Nephron (organoid): ENCODE data around the gene GMDS.

ENCODE experiments used
- H3K27ac Mint-ChIP-seq, 3 experiments: 2 replicates each; pipeline ENCODE4 v1.8.0; 2020; ENCODE audit warnings: mixed read lengths in 3 of 3, mild to moderate bottlenecking in 2 of 3, moderate library complexity in 1 of 3
- H3K27me3 Mint-ChIP-seq: 2 replicates; pipeline ENCODE4 v1.8.0; 2021; ENCODE audit warnings: low read depth, mild to moderate bottlenecking, moderate library complexity, mixed read lengths
- H3K36me3 Mint-ChIP-seq: 2 replicates; pipeline ENCODE4 v1.8.0; 2020; ENCODE audit warnings: low read depth, mixed read lengths
- H3K4me1 Mint-ChIP-seq: 2 replicates; pipeline ENCODE4 v1.8.0; 2020; ENCODE audit warnings: mixed read lengths
- H3K4me3 Mint-ChIP-seq, 3 experiments: 2 replicates each; pipeline ENCODE4 v1.8.0; 2020; ENCODE audit warnings: mild to moderate bottlenecking in 3 of 3, mixed read lengths in 3 of 3, moderate library complexity in 2 of 3
- H3K9me3 Mint-ChIP-seq: 2 replicates; pipeline ENCODE4 v1.8.0; 2020; ENCODE audit warnings: mixed read lengths
- CTCF ChIP-seq, 3 experiments: fragments of 200-600 bp; sonication (generic); IDR thresholded peaks; one replicate each; pipeline ENCODE4 v1.5.0; 2021; ENCODE audit warnings: antibody characterized with exemption in 3 of 3; ENCODE audit not compliant: unreplicated experiment in 3 of 3

GMDS gene

GRCh38 chr6:2008383-2008976, 236.9 kb downstream of the GMDS start:
- Mint-ChIP-seq H3K27ac (no peak overlapping the region), H3K9me3 (peaks cover 25% of the 10 kb centered on the region), H3K36me3 (peaks cover 15% of the 10 kb centered on the region), H3K4me3 (no peak overlapping the region), H3K27me3 (no peaks in the 10 kb centered on the region), H3K4me1 (peaks cover 4% of the 10 kb centered on the region)
- TF ChIP-seq CTCF (IDR thresholded peaks at IDR 0.05; ENCODE audit: unreplicated experiment in 3 of 3), result no peak

GRCh38 chr6:2007165-2007564, 238.2 kb downstream of the GMDS start:
- H3K27me3 Mint-ChIP-seq, result no peaks in the 10 kb centered on the region
- H3K4me1 Mint-ChIP-seq, result peaks cover 6% of the 10 kb centered on the region
- H3K27ac Mint-ChIP-seq, result no peak overlapping the region
- no peak overlapping the region for H3K4me3 Mint-ChIP-seq
- H3K36me3 Mint-ChIP-seq, result peaks cover 9% of the 10 kb centered on the region
- H3K9me3 Mint-ChIP-seq, result peaks cover 17% of the 10 kb centered on the region
- no peak for TF ChIP-seq CTCF (IDR thresholded peaks at IDR 0.05; ENCODE audit: unreplicated experiment in 3 of 3)

GRCh38 chr6:2004888-2005287, 240.5 kb downstream of the GMDS start:
- H3K27ac Mint-ChIP-seq, result no peak overlapping the region
- H3K27me3 Mint-ChIP-seq, result no peaks in the 10 kb centered on the region
- TF ChIP-seq CTCF (IDR thresholded peaks at IDR 0.05; ENCODE audit: unreplicated experiment in 3 of 3), result no peak
- no peak overlapping the region for H3K4me3 Mint-ChIP-seq
- H3K36me3 Mint-ChIP-seq, result peaks cover 8% of the 10 kb centered on the region
- peaks cover 9% of the 10 kb centered on the region for H3K9me3 Mint-ChIP-seq
- peaks cover 6% of the 10 kb centered on the region for H3K4me1 Mint-ChIP-seq

- Mint-ChIP-seq H3K4me1 (peaks cover 6% of the 10 kb centered on the region), H3K9me3 (no peaks in the 10 kb centered on the region), H3K4me3 (no peak overlapping the region), H3K36me3 (no peaks in the 10 kb centered on the region), H3K27ac (no peak overlapping the region), H3K27me3 (no peaks in the 10 kb centered on the region)
- no peak for TF ChIP-seq CTCF (IDR thresholded peaks at IDR 0.05; ENCODE audit: unreplicated experiment in 3 of 3)
These were observed 244.4 kb downstream of the GMDS start for GRCh38 chr6:2000962-2001361.

GRCh38 chr6:1997702-1998101, 247.7 kb downstream of the GMDS start:
- Mint-ChIP-seq H3K27me3 (no peaks in the 10 kb centered on the region), H3K4me3 (no peak overlapping the region), H3K36me3 (no peaks in the 10 kb centered on the region), H3K27ac (no peak overlapping the region), H3K9me3 (no peaks in the 10 kb centered on the region), H3K4me1 (no peaks in the 10 kb centered on the region)
- TF ChIP-seq CTCF (IDR thresholded peaks at IDR 0.05; ENCODE audit: unreplicated experiment in 3 of 3), result no peak

- Mint-ChIP-seq H3K27me3 (no peaks in the 10 kb centered on the region), H3K36me3 (no peaks in the 10 kb centered on the region), H3K9me3 (no peaks in the 10 kb centered on the region), H3K4me1 (no peaks in the 10 kb centered on the region), H3K27ac (no peak overlapping the region), H3K4me3 (no peak overlapping the region)
- TF ChIP-seq CTCF (IDR thresholded peaks at IDR 0.05; ENCODE audit: unreplicated experiment in 3 of 3), result no peak
These were observed 249.8 kb downstream of the GMDS start for GRCh38 chr6:1995636-1996035.
